AG10803 (cell line): ENCODE data around the gene VPS33B.

Experiments
- DNase-seq: peaks from one replicate; pipeline ENCODE4 v3.0.0; 2010; ENCODE audit warnings: low read depth
- H3K4me3 ChIP-seq: 2 replicates; pipeline ENCODE4 v1.5.1; 2011; ENCODE audit warnings: mild to moderate bottlenecking, low read length, control low read depth
- CTCF ChIP-seq: conservative IDR thresholded peaks from 2 replicates; pipeline ENCODE4 v1.5.1; 2011; ENCODE audit warnings: mild to moderate bottlenecking, low read length, control low read depth, inconsistent platforms

The VPS33B gene

GRCh38 chr15:91061997-91062396, 39.6 kb upstream of the VPS33B start:
- no peak for DNase-seq
- H3K4me3 ChIP-seq = no peak overlapping the region
- no peak for TF ChIP-seq CTCF

GRCh38 chr15:91061230-91061629, 38.8 kb upstream of the VPS33B start:
- DNase-seq = no peak
- H3K4me3 ChIP-seq = no peak overlapping the region
- no peak for TF ChIP-seq CTCF

- TF ChIP-seq CTCF = peak; percentile 89
- H3K4me3 ChIP-seq = no peak overlapping the region
- peak; percentile 63 for DNase-seq
Measured at GRCh38 chr15:91055548-91056331, 33.3 kb upstream of the VPS33B start.

GRCh38 chr15:91054816-91055215, 32.4 kb upstream of the VPS33B start:
- no peak overlapping the region for H3K4me3 ChIP-seq
- DNase-seq = no peak
- TF ChIP-seq CTCF = no peak

GRCh38 chr15:91051248-91051647, 28.9 kb upstream of the VPS33B start:
- no peak for DNase-seq
- no peak overlapping the region for H3K4me3 ChIP-seq
- TF ChIP-seq CTCF = no peak

GRCh38 chr15:91050128-91050455, 27.7 kb upstream of the VPS33B start:
- no peak for DNase-seq
- TF ChIP-seq CTCF = no peak
- no peak overlapping the region for H3K4me3 ChIP-seq

GRCh38 chr15:91049378-91050127, 27.2 kb upstream of the VPS33B start:
- DNase-seq = peak; percentile 68
- H3K4me3 ChIP-seq = no peak overlapping the region
- peak; percentile 87 for TF ChIP-seq CTCF
